Astrocyte (in vitro differentiated cells and primary cell): ENCODE measurements around the gene PCMTD2. TPM values are rescaled to one million over a fixed set of nuclear protein-coding genes. Genes with fewer than 3 reads are reported as not detected.

Experiments used
- DNase-seq: peaks from one replicate; pipeline ENCODE4 v3.0.0-alpha.2; 2010; ENCODE audit warnings: low read depth
- FAIRE-seq: peaks from 2 replicates; lab custom pipeline; 2011; peaks lifted over from hg19 to GRCh38; lab: Jason Lieb, UNC
- H2AFZ ChIP-seq: 2 replicates; pipeline ENCODE4 v1.6.0; 2012; ENCODE audit warnings: low read depth, low read length, inconsistent platforms
- H3K27ac ChIP-seq: 2 replicates; pipeline ENCODE4 v1.5.1; 2011; ENCODE audit warnings: low read depth, low read length, inconsistent platforms
- H3K27me3 ChIP-seq: 2 replicates; pipeline ENCODE4 v1.6.0; 2011; ENCODE audit warnings: low read length, inconsistent platforms; ENCODE audit not compliant: insufficient read depth
- H3K36me3 ChIP-seq: 2 replicates; pipeline ENCODE4 v1.5.1; 2011; ENCODE audit warnings: low read length, inconsistent platforms; ENCODE audit not compliant: insufficient read depth
- H3K4me1 ChIP-seq: 2 replicates; pipeline ENCODE4 v1.5.1; 2011; ENCODE audit warnings: low read length, inconsistent platforms; ENCODE audit not compliant: insufficient read depth
- H3K4me2 ChIP-seq: 2 replicates; pipeline ENCODE4 v1.6.0; 2012; ENCODE audit warnings: low read length, inconsistent platforms
- H3K4me3 ChIP-seq: 2 replicates; pipeline ENCODE4 v1.5.1; 2011; ENCODE audit warnings: low read depth, mild to moderate bottlenecking, low read length, inconsistent platforms; ENCODE audit not compliant: insufficient read depth
- H3K79me2 ChIP-seq: 2 replicates; pipeline ENCODE4 v1.6.0; 2012; ENCODE audit warnings: mild to moderate bottlenecking, low read length, inconsistent platforms; ENCODE audit not compliant: insufficient read depth
- H3K9ac ChIP-seq: 2 replicates; pipeline ENCODE4 v1.6.0; 2012; ENCODE audit warnings: mild to moderate bottlenecking, low read length, inconsistent platforms
- H3K9me3 ChIP-seq: 2 replicates; pipeline ENCODE4 v1.5.1; 2012; ENCODE audit warnings: low read depth, mild to moderate bottlenecking, low read length, inconsistent platforms; ENCODE audit not compliant: insufficient read depth
- H4K20me1 ChIP-seq: 2 replicates; pipeline ENCODE4 v1.6.0; 2012; ENCODE audit warnings: low read length, inconsistent platforms; ENCODE audit not compliant: insufficient read depth
- H3K27ac Mint-ChIP-seq: one replicate; pipeline ENCODE4 v1.8.0; 2021; ENCODE audit warnings: mild to moderate bottlenecking, mixed read lengths; ENCODE audit not compliant: unreplicated experiment
- H3K27me3 Mint-ChIP-seq: one replicate; pipeline ENCODE4 v1.8.0; 2021; ENCODE audit warnings: low read depth, mixed read lengths; ENCODE audit not compliant: unreplicated experiment
- H3K36me3 Mint-ChIP-seq: one replicate; pipeline ENCODE4 v1.8.0; 2021; ENCODE audit warnings: low read depth, mixed read lengths; ENCODE audit not compliant: unreplicated experiment
- H3K4me1 Mint-ChIP-seq: one replicate; pipeline ENCODE4 v1.8.0; 2021; ENCODE audit warnings: low read depth, mixed read lengths; ENCODE audit not compliant: unreplicated experiment
- H3K4me3 Mint-ChIP-seq: one replicate; pipeline ENCODE4 v1.8.0; 2021; ENCODE audit warnings: mild to moderate bottlenecking, moderate library complexity, mixed read lengths; ENCODE audit not compliant: unreplicated experiment
- H3K9me3 Mint-ChIP-seq: one replicate; pipeline ENCODE4 v1.8.0; 2021; ENCODE audit warnings: mild to moderate bottlenecking, mixed read lengths; ENCODE audit not compliant: unreplicated experiment
- CTCF ChIP-seq: IDR thresholded peaks from 2 replicates; pipeline ENCODE4 v1.5.1; 2011; ENCODE audit warnings: low read depth, mild to moderate bottlenecking, inconsistent platforms, low read length, moderate library complexity; ENCODE audit not compliant: insufficient read depth
- EZH2 ChIP-seq: IDR thresholded peaks from 2 replicates; pipeline ENCODE4 v1.6.1; 2012; ENCODE audit warnings: mild to moderate bottlenecking, low read length, inconsistent platforms; ENCODE audit not compliant: insufficient read depth
- total RNA-seq: library from RNA; stranded (reverse); gene quantifications from 2 replicates; pipeline ENCODE4 v1.2.1, GENCODE V29; 2021

The PCMTD2 gene
- total RNA-seq, 1 donor from 2014 or later, result 40.0 TPM

- no peak overlapping the region for H2AFZ ChIP-seq
- peaks cover 7% of the 10 kb centered on the region for H3K4me1 Mint-ChIP-seq
- H4K20me1 ChIP-seq, result no peaks in the 10 kb centered on the region
- peaks cover 47% of the 10 kb centered on the region for H3K27me3 Mint-ChIP-seq
- peaks cover 5% of the 10 kb centered on the region for H3K36me3 Mint-ChIP-seq
- H3K9me3 Mint-ChIP-seq, result peaks cover 4% of the 10 kb centered on the region
- no peak overlapping the region for H3K27ac Mint-ChIP-seq
- no peak for FAIRE-seq
- H3K36me3 ChIP-seq, result no peaks in the 10 kb centered on the region
- H3K4me3 ChIP-seq, result no peak overlapping the region
- H3K27me3 ChIP-seq, result peaks cover 2% of the 10 kb centered on the region
- H3K4me2 ChIP-seq, result no peak overlapping the region
- no peak overlapping the region for H3K9ac ChIP-seq
- no peaks in the 10 kb centered on the region for H3K9me3 ChIP-seq
- H3K4me3 Mint-ChIP-seq, result no peak overlapping the region
- no peak overlapping the region for H3K27ac ChIP-seq
- DNase-seq, result no peak
- H3K79me2 ChIP-seq, result no peaks in the 10 kb centered on the region
- H3K4me1 ChIP-seq, result no peaks in the 10 kb centered on the region
- TF ChIP-seq EZH2 (no peak), CTCF (no peak)
These were observed 47.6 kb upstream of the PCMTD2 start for GRCh38 chr20:64207641-64208590.

GRCh38 chr20:64209148-64209547 lies 46.4 kb upstream of the PCMTD2 start:
- DNase-seq, result no peak
- Mint-ChIP-seq H3K4me1 (peaks cover 7% of the 10 kb centered on the region), H3K27ac (no peak overlapping the region), H3K36me3 (peaks cover 5% of the 10 kb centered on the region), H3K9me3 (peaks cover 4% of the 10 kb centered on the region), H3K27me3 (peaks cover 56% of the 10 kb centered on the region), H3K4me3 (no peak overlapping the region)
- H4K20me1 ChIP-seq, result no peaks in the 10 kb centered on the region
- H3K9me3 ChIP-seq, result no peaks in the 10 kb centered on the region
- no peaks in the 10 kb centered on the region for H3K36me3 ChIP-seq
- no peak overlapping the region for H3K9ac ChIP-seq
- TF ChIP-seq CTCF (no peak), EZH2 (no peak)
- FAIRE-seq, result no peak
- H3K4me3 ChIP-seq, result no peak overlapping the region
- H3K27me3 ChIP-seq, result peaks cover 2% of the 10 kb centered on the region
- H2AFZ ChIP-seq, result no peak overlapping the region
- H3K79me2 ChIP-seq, result no peaks in the 10 kb centered on the region
- H3K4me1 ChIP-seq, result no peaks in the 10 kb centered on the region
- no peak overlapping the region for H3K4me2 ChIP-seq
- H3K27ac ChIP-seq, result no peak overlapping the region
